GM04503 (cell line): Measurements from ENCODE around the gene IL36RN.

Source experiments
- DNase-seq: peaks from one replicate; pipeline ENCODE4 v3.0.0-alpha.2; 2012; ENCODE audit warnings: low read depth

IL36RN gene

GRCh38 chr2:113050921-113051895 is 7.8 kb upstream of the IL36RN start:
- DNase-seq, result no peak

- no peak for DNase-seq
These were observed 6.5 kb upstream of the IL36RN start, which contains the start of gene IL36B for GRCh38 chr2:113052396-113052917. TSS of gene IL36B (minus strand) at chr2:113052867.

- DNase-seq, result no peak
These were observed 5.3 kb upstream of the IL36RN start for GRCh38 chr2:113053666-113054065.

GRCh38 chr2:113054066-113054465 is 4.9 kb upstream of the IL36RN start:
- no peak for DNase-seq

GRCh38 chr2:113056521-113056920 is 2.5 kb upstream of the IL36RN start:
- no peak for DNase-seq

- no peak for DNase-seq
These were observed 1.9 kb upstream of the IL36RN start for GRCh38 chr2:113057117-113057516.

DNA sequence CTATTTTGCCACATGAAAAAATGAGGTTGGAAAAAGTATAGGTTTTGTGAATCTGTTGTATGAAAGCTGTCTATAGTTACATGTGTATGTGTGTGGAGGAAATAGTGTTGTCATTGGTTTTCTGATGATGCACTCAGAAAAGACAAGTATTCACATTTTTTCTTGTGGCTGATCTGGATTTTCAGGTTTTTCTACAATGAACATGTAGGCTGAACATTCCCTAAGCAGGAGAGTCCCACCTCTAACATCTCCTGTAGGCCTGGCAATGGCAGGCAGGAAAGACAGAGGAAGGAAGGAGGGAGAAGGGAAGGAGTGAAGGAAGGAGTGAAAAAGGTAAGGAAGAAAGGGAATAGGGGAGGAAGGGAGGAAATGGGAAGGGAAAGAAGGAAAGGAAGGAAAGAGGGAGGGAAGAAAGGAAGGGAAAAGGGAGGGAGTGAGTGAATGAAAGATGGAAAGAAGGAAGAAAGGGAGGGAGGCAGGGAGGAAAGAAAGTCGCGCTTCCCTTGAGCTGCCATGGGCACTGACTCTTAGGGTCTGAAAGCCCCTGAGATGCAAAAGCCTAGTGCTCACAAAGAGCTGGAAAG is 495 bp upstream of the IL36RN start:
- no peak for DNase-seq

DNA sequence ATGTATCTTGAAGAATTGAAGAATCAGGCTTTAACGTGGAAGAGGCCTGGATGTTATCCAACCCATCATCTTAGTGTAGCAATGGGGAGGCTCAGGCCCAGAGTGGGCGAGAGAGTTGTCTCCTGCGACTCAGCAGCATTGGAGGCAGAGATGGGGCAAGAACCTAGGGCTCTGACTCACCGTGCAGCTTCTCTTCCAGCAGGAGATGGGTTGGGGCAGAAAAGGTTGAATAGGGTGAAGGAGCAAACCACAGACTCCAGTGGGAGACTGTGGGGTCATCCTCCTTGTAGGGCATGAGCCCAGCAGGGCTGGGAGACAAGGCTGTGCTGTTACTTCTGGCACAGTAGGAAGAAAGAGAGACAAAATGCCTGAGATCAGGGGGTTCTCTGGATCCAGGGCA is 1.4 kb downstream of the IL36RN start:
- DNase-seq, result no peak

GRCh38 chr2:113060796-113061195 is 1.8 kb downstream of the IL36RN start:
- DNase-seq, result no peak

GRCh38 chr2:113061241-113061640 is 2.2 kb downstream of the IL36RN start:
- DNase-seq, result no peak

DNA sequence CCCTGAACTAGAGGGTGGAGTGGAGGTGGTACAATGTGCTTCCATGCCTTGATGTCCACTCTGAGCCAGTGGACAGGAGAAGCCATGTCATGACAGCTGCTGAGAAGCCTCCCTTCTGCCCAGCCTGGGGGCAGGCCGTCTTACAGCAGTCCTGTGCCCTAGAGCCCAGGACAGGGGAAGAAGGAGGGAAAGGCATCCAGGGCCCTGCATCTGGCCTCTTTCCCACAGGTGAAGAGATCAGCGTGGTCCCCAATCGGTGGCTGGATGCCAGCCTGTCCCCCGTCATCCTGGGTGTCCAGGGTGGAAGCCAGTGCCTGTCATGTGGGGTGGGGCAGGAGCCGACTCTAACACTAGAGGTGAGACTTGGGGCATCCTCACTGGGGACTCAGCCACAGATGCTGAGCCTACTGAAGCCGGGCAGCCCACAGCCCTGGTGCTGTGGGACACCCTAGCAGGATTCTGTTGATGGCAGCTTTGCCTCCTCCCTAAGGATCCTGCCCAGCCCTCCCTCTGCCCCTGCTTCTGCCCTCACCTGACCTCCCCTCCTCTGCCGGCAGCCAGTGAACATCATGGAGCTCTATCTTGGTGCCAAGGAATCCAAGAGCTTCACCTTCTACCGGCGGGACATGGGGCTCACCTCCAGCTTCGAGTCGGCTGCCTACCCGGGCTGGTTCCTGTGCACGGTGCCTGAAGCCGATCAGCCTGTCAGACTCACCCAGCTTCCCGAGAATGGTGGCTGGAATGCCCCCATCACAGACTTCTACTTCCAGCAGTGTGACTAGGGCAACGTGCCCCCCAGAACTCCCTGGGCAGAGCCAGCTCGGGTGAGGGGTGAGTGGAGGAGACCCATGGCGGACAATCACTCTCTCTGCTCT is 3.1 kb downstream of the IL36RN start:
- DNase-seq, result no peak

GRCh38 chr2:113064281-113064680 is 5.3 kb downstream of the IL36RN start:
- DNase-seq, result no peak

- no peak for DNase-seq
These were observed 5.9 kb downstream of the IL36RN start for GRCh38 chr2:113064898-113065297.

- no peak for DNase-seq
These were observed 8.7 kb downstream of the IL36RN start, which contains the start of gene IL1F10 for GRCh38 chr2:113067681-113068080. TSS of gene IL1F10 (plus strand) at chr2:113067970. CDS start at chr2:113072739, 4,769 bp downstream.

DNA sequence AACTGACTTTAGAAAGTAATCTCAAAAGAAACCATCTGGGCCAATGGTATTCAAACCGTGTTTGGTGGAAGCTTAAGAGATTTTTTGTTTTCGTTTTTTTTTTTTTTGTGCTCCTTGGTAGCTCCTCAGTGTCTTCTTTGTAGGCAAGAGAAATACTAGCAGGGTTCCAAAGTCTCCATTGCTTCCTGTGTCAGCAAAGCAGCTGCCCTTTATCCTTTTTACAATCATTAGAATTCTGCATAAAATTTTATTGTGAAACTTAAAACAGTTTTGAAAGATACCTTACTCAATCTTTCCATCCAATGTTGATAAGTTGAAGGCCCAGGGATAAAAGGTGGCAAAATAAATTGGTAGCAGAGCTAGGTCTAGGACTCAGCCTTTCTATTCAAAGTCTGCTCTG is 9.3 kb downstream of the IL36RN start:
- DNase-seq, result no peak

GRCh38 chr2:113068706-113069485 is 9.9 kb downstream of the IL36RN start:
- no peak for DNase-seq

GRCh38 chr2:113069676-113070605 is 10.9 kb downstream of the IL36RN start:
- DNase-seq, result no peak

GRCh38 chr2:113070606-113070975 is 11.6 kb downstream of the IL36RN start:
- DNase-seq, result no peak

GRCh38 chr2:113072584-113072983 is 13.6 kb downstream of the IL36RN start:
- DNase-seq, result no peak

DNA sequence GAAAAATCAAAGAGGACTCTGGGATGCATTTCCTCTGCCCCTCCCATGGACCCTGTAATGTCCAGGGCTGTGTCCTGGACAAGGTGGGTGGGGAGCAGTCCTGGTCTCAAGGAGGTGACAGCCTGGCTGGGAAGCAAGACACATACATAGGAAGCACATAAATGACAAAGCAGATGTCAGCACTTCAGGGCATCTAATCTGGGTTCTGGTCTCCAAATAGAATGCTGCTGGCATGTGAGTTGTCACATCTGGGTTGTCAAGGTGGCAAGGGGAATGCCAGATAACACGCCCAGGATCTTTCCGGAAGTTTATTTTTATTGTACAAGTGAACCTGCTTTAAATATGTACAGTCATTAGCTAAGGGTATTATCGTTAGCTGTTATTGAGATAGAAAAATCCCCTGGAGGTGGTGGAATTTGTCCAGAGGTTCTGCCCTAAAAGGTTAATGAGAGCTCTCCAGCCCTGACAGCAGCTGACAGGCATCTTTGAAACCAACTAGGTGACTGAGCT is 14.4 kb downstream of the IL36RN start:
- no peak for DNase-seq
